ENCODE results near the gene TMC6.
"Not testable (repeated sequence)": the region's sequence is repeated elsewhere in the genome, so short reads cannot be mapped to it uniquely, and the experiment has no call there.

The TMC6 gene

GRCh38 chr17:78075545-78075944, 53.0 kb downstream of the TMC6 start:
- DNase-seq (ENCODE audit: low spot score) = no peak

- no peak for DNase-seq (ENCODE audit: low spot score)
These were observed 53.5 kb downstream of the TMC6 start for GRCh38 chr17:78075011-78075410.

- DNase-seq (ENCODE audit: low spot score) = no peak
These were observed 55.6 kb downstream of the TMC6 start for GRCh38 chr17:78072961-78073360.

GRCh38 chr17:78069695-78070094, 58.9 kb downstream of the TMC6 start:
- DNase-seq (ENCODE audit: low spot score) = no peak

- not testable (repeated sequence) for DNase-seq (ENCODE audit: low spot score)
These were observed 61.6 kb downstream of the TMC6 start for GRCh38 chr17:78066976-78067375.

GRCh38 chr17:78064708-78065107, 63.8 kb downstream of the TMC6 start:
- no peak for DNase-seq (ENCODE audit: low spot score)

GRCh38 chr17:78063489-78063888, 65.1 kb downstream of the TMC6 start:
- DNase-seq (ENCODE audit: low spot score) = no peak

GRCh38 chr17:78062596-78062995, 66.0 kb downstream of the TMC6 start:
- DNase-seq (ENCODE audit: low spot score) = no peak

Data from AG08395 (cell line).